SK-N-MC (cell line): Measurements from ENCODE around the gene SARDH.

Experiments
- EZH2 ChIP-seq: fragments of 200-600 bp; sonication (generic); IDR thresholded peaks from one replicate; pipeline ENCODE4 v1.6.1; 2017; ENCODE audit warnings: antibody characterized with exemption
- POLR2AphosphoS5 ChIP-seq: IDR thresholded peaks from 2 replicates; pipeline ENCODE4 v1.6.1; 2012; ENCODE audit warnings: mild to moderate bottlenecking, low read depth, low read length, borderline replicate concordance

DNA sequence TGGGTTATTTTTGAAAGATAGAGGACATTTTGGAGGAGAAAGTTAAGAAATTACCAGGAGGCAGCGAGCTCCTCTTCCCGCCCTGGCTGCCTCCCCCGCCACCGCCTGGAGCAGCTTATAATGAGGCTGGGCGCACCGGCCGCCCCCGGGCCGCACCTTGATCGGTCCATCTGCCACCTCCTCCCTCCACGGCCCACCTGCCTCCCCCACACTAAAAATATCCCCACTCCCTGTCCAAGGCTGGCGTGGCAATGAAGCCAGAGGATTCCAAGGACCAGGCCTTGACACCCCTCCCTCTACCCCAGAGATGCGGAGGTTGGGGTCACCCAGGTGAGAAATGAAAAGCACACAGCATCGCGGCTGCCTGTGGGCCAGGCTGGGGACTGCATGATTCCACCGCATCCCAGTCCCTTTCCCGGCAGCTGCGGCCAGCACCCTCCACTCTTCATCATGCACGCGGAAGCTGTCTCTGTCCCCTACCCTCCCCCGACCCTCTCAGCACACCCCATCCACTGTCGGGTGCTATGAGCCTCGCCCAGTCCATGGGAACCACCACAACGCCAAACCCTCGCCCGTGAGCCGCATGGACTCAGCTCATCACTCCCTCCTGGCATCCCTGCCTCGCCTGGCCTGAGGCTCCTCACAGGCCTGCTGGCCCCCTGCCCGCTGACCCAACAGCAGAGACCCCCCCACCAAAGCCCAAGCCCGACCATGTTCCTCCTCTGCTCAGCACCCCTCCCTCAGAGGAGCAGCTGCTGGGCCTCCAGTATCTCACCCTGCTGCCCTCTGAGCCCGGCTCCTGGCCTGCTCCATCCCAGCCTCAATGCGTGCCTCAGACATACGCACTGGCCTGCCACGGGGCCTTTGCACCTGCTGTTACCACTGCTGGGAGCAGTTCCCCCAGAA is 50.0 kb downstream of the SARDH start:
- TF ChIP-seq POLR2AphosphoS5: no peak
- TF ChIP-seq EZH2: no peak
